Measurements from ENCODE around the gene CEACAM19. TPM values are rescaled to one million over a fixed set of nuclear protein-coding genes. Genes with fewer than 3 reads are reported as not detected.
"Not testable (repeated sequence)": the region's sequence is repeated elsewhere in the genome, so short reads cannot be mapped to it uniquely, and the experiment has no call there.

The CEACAM19 gene
- total RNA-seq, 1 donor, result 0.63 TPM

DNA sequence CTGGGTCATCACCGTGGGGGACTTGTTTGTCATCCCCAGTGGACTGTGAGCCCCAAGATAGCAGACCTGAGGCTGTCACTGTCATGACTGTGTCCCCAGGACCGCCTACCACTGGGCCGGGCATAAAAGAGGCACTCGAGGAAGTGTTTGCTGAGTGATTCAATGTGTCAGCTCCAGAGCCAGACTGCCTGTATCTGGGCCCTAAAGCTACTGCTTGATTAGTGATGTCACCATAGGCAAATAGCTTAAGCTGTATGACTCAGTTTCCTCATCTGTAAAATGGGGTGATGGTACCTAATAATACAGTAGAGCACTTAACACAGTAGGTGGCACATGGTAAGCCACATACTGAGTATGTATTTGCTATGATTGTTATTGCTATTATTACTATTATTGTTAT, 11.2 kb upstream of the CEACAM19 start:
- Histone ChIP-seq H3K4me3 (ENCODE audit: low read length) (no peak overlapping the region), H3K27me3 (ENCODE audit: insufficient read depth, low read length) (no peaks in the 10 kb centered on the region), H3K9me3 (ENCODE audit: low read depth, low read length) (no peaks in the 10 kb centered on the region), H3K4me1 (ENCODE audit: insufficient read depth, low read length) (no peaks in the 10 kb centered on the region)

DNA sequence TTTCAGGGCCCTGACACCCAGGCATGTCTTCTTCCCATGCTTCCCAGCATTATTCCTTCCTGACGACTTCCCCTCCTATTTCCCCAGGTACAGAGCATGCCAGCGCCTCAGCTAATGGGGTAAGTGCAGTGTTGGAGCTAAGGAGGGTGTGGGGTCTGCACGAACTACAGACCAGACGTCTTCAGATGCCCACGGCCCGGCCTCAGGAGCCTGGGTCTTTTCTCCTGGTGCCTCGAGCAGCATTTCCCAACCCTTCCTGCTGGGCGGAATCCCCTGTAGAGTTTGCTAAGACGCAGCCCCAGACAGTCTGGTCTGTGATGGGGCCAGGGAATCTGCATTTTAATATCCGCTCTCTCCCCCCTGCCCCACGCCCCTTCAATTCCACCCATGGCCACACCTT, 10.1 kb upstream of the CEACAM19 start:
- Histone ChIP-seq H3K4me1 (ENCODE audit: insufficient read depth, low read length) (no peaks in the 10 kb centered on the region), H3K4me3 (ENCODE audit: low read length) (no peak overlapping the region), H3K27me3 (ENCODE audit: insufficient read depth, low read length) (no peaks in the 10 kb centered on the region), H3K9me3 (ENCODE audit: low read depth, low read length) (no peaks in the 10 kb centered on the region)

DNA sequence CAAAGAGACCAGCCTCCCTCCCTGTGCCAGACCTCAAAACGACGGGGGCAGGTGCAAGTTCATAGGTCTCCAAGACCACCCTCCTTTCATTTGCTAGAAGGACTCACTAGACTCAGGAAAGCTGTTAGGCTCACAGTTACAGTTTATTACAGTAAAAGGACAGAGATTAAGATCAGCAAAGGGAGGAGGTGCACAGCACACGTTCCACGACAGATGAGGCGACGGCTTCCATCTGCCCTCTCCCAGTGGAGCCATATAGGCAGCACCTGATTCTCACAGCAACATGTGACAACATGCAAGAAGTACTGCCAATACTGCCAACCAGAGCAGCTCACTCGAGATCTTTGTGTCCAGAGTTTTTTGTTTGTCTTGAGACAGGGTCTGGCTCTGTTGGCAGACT, 9.4 kb upstream of the CEACAM19 start:
- H3K9me3 ChIP-seq (ENCODE audit: low read depth, low read length), result no peaks in the 10 kb centered on the region
- no peaks in the 10 kb centered on the region for H3K4me1 ChIP-seq (ENCODE audit: insufficient read depth, low read length)
- no peaks in the 10 kb centered on the region for H3K27me3 ChIP-seq (ENCODE audit: insufficient read depth, low read length)
- H3K4me3 ChIP-seq (ENCODE audit: low read length), result no peak overlapping the region

DNA sequence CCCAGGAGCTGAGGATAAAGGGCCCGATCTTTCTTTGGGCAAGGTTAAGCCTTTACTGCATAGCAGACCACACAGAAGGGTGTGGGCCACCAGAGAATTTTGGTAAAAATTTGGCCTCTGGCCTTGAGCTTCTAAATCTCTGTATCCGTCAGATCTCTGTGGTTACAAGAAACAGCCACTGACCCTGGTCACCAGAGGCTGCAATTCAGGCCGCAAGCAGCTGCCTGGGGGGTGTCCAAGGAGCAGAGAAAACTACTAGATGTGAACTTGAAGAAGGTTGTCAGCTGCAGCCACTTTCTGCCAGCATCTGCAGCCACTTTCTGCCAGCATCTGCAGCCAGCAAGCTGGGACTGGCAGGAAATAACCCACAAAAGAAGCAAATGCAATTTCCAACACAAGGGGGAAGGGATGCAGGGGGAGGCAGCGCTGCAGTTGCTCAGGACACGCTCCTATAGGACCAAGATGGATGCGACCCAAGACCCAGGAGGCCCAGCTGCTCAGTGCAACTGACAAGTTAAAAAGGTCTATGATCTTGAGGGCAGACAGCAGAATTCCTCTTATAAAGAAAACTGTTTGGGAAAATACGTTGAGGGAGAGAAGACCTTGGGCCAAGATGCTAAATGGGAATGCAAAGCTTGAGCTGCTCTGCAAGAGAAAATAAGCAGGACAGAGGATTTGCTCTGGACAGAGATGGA, 8.4 kb upstream of the CEACAM19 start:
- H3K9me3 ChIP-seq (ENCODE audit: low read depth, low read length), result no peaks in the 10 kb centered on the region
- H3K4me1 ChIP-seq (ENCODE audit: insufficient read depth, low read length), result no peaks in the 10 kb centered on the region
- no peak overlapping the region for H3K4me3 ChIP-seq (ENCODE audit: low read length)
- H3K27me3 ChIP-seq (ENCODE audit: insufficient read depth, low read length), result no peaks in the 10 kb centered on the region

DNA sequence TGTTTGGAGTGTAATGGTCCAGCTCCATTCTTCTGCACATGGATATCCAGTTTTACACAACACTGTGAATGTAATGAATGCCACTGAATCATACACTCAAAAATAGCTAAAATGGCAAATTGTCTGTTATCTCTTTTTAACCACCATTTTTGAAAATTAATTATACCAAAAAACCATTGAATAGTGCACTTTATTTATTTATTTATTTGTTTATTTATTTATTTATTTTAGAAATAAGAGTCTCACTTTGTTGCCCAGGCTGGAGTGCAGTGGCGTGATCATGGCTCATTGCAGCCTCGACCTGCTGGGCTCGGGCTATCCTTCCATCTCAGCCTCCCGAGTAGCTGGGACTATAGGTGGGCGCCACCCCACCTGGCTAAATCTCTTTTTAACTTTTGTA, 7.3 kb upstream of the CEACAM19 start:
- Histone ChIP-seq H3K4me3 (ENCODE audit: low read length) (no peak overlapping the region), H3K4me1 (ENCODE audit: insufficient read depth, low read length) (no peaks in the 10 kb centered on the region), H3K27me3 (ENCODE audit: insufficient read depth, low read length) (no peaks in the 10 kb centered on the region), H3K9me3 (ENCODE audit: low read depth, low read length) (no peaks in the 10 kb centered on the region)

DNA sequence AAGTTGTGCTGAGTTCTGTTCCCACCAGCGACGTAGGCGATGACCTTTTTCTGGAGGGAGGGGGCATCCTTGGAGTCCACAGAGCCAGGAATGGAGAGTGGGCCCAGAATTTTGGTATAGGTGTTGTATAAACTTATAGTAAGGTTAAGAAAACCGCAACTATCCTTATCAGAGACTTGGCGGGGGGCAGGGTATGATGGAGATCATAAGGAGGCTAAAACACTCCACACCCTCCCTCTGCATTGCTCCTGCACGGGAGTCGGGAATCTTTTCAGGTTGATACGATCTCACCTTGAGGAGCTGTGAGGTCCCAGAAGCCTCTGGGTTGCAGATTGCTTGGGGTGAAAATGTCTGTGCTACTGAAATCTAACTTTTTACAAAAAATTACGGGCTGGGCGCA, 6.3 kb upstream of the CEACAM19 start:
- no peaks in the 10 kb centered on the region for H3K27me3 ChIP-seq (ENCODE audit: insufficient read depth, low read length)
- H3K4me3 ChIP-seq (ENCODE audit: low read length), result no peak overlapping the region
- H3K4me1 ChIP-seq (ENCODE audit: insufficient read depth, low read length), result no peaks in the 10 kb centered on the region
- no peaks in the 10 kb centered on the region for H3K9me3 ChIP-seq (ENCODE audit: low read depth, low read length)

DNA sequence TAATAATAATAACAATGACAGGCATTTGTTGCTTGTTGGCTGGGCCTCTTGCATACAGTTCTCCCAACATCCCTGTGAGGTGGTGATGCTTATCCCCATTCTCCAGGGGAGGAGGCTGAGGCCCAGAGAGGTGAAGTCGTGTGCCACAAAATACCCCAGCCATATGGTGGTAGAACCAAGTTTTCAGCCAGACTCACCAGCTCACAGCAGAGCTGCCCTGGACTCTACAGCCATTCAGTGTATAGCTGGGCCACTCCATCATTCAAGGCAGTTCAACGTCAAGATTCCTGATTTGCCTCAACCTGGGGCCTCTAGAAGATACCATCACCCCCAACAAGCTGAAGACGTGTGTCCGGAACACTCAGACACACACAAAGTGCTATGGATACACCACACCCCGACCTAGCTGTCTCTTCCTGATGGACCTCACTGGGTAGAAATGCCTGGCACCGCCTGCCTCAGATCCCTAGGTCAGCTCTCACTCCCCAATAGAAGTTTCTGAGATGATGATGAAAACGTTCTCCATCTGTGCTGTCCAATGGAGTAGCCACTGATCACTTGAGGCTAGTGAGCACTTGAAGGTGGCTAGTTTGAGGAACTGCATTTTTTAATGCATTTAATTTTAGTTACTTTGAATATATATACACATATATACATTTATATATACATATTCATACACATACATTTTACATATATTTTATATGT, 4.3 kb upstream of the CEACAM19 start:
- H3K27me3 ChIP-seq (ENCODE audit: insufficient read depth, low read length), result no peaks in the 10 kb centered on the region
- no peaks in the 10 kb centered on the region for H3K4me1 ChIP-seq (ENCODE audit: insufficient read depth, low read length)
- no peaks in the 10 kb centered on the region for H3K9me3 ChIP-seq (ENCODE audit: low read depth, low read length)

DNA sequence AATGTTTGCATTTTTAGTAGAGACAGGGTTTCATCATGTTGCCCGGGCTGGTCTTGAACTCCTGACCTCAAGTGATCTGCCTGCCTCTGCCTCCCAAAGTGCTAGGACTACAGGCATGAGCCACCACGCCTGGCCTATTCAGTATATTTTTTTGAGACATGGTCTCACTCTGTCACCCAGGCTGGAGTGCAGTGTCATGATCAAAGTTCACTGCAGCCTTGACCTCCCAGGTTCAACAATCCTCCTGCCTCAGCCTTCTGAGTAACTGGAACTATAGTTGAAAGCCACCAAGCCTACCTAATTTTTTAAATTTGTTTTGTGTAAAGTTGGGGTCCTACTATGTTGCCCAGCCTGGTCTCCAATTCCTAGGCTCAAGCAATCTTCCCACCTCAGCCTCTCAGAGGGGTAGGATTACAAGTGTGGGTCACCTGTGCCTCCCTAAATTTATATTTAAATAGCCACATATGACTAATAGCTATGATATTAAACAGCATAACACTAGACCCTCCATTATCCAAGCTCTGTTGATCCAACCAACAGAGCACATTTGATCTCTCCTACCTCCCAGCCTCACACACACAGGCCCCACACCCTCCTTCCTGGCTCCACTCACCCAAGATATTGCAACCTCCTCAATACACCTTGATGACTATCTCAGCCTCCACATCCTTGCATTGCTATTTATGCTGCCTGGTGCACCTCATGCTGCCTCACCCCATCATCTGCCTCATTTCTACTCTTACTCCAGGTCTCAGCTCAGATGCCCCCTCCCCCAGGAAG, 2.1 kb upstream of the CEACAM19 start:
- no peak overlapping the region for H3K4me3 ChIP-seq (ENCODE audit: low read length)
- no peaks in the 10 kb centered on the region for H3K27me3 ChIP-seq (ENCODE audit: insufficient read depth, low read length)
- H3K9me3 ChIP-seq (ENCODE audit: low read depth, low read length), result no peaks in the 10 kb centered on the region
- no peaks in the 10 kb centered on the region for H3K4me1 ChIP-seq (ENCODE audit: insufficient read depth, low read length)

More for the DNA sequence above, 4.3 kb upstream of the CEACAM19 start:
- H3K4me3 ChIP-seq (ENCODE audit: low read length), result no peak overlapping the region

DNA sequence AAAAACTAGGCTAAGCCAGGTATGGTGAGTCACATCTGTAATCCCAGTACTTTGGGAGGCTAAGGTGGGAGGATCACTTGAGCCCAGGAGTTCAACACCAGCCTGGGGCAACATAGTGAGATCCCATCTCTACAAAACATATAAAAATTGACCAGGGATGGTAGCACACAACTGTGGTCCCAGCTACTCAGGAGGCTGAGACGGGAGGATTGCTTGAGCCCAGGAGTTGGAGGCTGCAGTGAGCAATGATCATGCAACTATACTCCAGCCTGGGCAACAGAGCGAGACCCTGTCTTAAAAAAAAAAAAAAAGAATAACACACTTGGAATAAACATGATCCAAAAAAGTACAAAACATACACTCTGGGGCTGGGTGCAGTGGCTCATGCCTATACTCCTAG, 1.3 kb upstream of the CEACAM19 start:
- not testable (repeated sequence) for H3K27me3 ChIP-seq (ENCODE audit: insufficient read depth, low read length); H3K4me1 ChIP-seq (ENCODE audit: insufficient read depth, low read length); H3K4me3 ChIP-seq (ENCODE audit: low read length); H3K9me3 ChIP-seq (ENCODE audit: low read depth, low read length)

DNA sequence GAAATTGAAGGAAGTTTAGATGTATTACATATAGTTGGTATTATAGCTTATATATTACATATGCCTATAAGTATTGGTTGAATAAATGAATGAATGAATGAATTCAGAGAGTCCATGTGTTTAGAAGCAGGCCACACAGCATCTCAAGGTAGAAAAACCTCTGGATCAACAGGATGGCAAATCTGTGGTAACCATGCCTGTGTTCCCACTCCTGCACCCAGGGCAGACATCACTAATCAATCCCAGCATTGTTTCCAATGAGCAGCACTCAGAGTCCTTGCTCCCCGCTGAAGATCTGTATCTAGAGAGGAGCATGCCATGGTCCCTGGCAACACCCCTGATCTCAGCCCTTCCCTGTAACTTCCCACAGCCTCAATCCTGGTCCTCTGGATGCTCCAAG, 944 bp downstream of the CEACAM19 start:
- H3K27me3 ChIP-seq (ENCODE audit: insufficient read depth, low read length), result no peaks in the 10 kb centered on the region
- H3K4me1 ChIP-seq (ENCODE audit: insufficient read depth, low read length), result peaks cover 3% of the 10 kb centered on the region
- H3K4me3 ChIP-seq (ENCODE audit: low read length), result no peak overlapping the region
- no peaks in the 10 kb centered on the region for H3K9me3 ChIP-seq (ENCODE audit: low read depth, low read length)

DNA sequence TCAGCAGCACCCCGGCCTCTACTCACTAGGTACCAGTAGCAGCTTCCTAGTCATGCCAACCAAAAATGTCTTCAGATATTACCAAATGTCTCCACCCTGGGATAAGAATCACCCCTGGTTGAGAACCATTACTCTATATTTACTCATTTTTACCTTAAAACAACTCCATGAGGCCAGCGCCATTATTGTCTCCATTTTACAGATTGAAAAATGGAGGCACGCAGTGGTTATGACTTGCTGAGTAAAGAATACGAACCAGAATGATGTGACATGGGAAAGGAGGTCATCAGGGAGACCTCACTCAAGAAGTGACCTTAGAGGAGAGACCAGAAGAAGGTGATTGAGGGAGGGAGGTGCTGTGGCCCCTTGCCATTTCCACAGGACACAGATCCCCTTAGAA, 2.2 kb downstream of the CEACAM19 start:
- Histone ChIP-seq H3K4me3 (ENCODE audit: low read length) (no peak overlapping the region), H3K27me3 (ENCODE audit: insufficient read depth, low read length) (no peaks in the 10 kb centered on the region), H3K9me3 (ENCODE audit: low read depth, low read length) (no peaks in the 10 kb centered on the region), H3K4me1 (ENCODE audit: insufficient read depth, low read length) (peaks cover 7% of the 10 kb centered on the region)

DNA sequence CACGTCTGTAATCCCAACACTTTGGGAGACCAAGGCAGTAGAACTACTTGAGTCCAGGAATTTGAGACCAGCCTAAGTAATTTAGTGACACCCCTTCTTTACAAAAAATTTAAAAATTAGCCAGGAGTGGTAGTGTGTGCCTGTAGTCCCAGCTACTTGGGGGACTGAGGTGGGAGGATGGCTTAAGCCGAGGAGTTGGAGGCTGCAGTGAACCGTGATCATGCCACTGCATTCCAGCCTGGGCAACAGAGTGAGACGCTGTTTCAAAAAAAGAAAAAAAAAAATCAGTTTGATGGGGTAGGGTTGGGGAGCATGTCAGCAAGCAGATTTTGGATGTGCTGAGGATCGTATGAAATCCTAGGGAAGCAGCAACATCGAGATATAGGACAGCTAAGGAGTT, 4.2 kb downstream of the CEACAM19 start:
- H3K4me1 ChIP-seq (ENCODE audit: insufficient read depth, low read length), result peaks cover 7% of the 10 kb centered on the region
- H3K4me3 ChIP-seq (ENCODE audit: low read length), result no peak overlapping the region
- no peaks in the 10 kb centered on the region for H3K27me3 ChIP-seq (ENCODE audit: insufficient read depth, low read length)
- H3K9me3 ChIP-seq (ENCODE audit: low read depth, low read length), result no peaks in the 10 kb centered on the region

DNA sequence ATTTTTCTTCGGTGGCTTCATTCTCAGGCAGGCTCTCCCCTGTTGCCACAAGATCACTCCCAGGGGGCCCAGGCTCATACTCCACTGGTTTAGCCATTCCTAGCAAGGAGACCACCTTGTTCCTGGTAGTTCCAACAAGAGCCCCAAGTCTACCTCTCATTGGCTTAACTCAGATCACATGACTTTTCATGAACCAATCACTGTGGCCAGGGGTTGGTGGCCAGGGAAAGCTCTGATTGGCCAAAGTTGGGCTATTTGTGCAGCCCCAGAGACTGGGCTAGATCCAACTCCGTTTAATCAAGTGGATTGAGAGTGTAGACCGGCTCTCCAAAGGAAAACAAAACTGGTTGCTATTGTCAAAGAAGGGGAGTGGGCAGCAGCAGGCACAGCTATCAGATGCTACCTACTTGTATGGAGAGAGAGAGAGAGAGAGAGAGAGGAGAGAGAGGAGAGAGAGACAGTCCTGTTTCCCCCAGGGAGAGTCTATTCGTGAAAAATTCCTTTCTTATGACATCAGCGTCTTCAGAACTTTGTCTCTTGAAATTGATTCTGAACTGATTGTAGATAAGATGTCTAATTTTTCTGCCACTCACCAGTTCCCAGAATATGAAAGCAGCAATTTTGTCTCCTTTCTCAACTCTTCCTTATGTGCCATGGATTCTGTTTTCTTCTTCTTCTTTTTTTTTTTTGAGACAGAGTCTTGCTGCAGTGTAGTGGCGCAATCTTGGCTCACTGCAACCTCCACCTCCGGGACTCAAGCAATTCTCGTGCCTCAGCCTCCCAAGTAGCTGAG, 5.9 kb downstream of the CEACAM19 start:
- Histone ChIP-seq H3K9me3 (ENCODE audit: low read depth, low read length) (no peaks in the 10 kb centered on the region), H3K4me1 (ENCODE audit: insufficient read depth, low read length) (peaks cover 7% of the 10 kb centered on the region), H3K4me3 (ENCODE audit: low read length) (no peak overlapping the region), H3K27me3 (ENCODE audit: insufficient read depth, low read length) (no peaks in the 10 kb centered on the region)

DNA sequence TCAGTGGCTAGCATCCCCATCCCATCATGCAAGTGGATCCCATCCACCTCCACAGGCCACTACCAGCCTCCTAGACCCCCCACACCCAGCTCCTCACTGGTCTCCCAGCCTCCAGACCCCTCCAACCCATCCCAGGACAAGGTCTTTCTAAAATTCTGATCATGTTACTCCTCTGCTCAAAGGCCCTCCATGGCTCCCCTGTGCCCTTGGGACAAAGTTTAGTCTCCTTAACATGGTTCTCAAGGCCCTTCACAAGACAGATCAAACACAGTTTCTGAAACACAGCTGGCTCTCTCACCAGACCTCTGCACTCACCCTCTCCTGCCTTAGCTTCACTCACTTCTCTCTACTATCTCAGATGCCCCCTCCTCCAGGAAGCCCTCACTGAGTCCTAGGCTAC, 9.3 kb downstream of the CEACAM19 start:
- Histone ChIP-seq H3K4me3 (ENCODE audit: low read length) (no peak overlapping the region), H3K27me3 (ENCODE audit: insufficient read depth, low read length) (no peaks in the 10 kb centered on the region), H3K4me1 (ENCODE audit: insufficient read depth, low read length) (peaks cover 33% of the 10 kb centered on the region), H3K9me3 (ENCODE audit: low read depth, low read length) (no peaks in the 10 kb centered on the region)

All from mononuclear cell (primary cell).